GM12801 (cell line): Measurements from ENCODE around the gene ALDH16A1.

Experiments
- TF ChIP-seq, protein P1 (sequence below): IDR thresholded peaks from one replicate; pipeline ENCODE4 v1.5.1; 2011; ENCODE audit warnings: control low read depth; ENCODE audit not compliant: insufficient read length; ENCODE audit errors: extremely low read depth

The ALDH16A1 gene

GRCh38 chr19:49491030-49491803 lies 38.2 kb downstream of the ALDH16A1 start:
- TF ChIP-seq, protein P1, sequence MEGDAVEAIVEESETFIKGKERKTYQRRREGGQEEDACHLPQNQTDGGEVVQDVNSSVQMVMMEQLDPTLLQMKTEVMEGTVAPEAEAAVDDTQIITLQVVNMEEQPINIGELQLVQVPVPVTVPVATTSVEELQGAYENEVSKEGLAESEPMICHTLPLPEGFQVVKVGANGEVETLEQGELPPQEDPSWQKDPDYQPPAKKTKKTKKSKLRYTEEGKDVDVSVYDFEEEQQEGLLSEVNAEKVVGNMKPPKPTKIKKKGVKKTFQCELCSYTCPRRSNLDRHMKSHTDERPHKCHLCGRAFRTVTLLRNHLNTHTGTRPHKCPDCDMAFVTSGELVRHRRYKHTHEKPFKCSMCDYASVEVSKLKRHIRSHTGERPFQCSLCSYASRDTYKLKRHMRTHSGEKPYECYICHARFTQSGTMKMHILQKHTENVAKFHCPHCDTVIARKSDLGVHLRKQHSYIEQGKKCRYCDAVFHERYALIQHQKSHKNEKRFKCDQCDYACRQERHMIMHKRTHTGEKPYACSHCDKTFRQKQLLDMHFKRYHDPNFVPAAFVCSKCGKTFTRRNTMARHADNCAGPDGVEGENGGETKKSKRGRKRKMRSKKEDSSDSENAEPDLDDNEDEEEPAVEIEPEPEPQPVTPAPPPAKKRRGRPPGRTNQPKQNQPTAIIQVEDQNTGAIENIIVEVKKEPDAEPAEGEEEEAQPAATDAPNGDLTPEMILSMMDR: no peak

- TF ChIP-seq, protein P1: no peak
Observed at GRCh38 chr19:49491804-49492572, 39.0 kb downstream of the ALDH16A1 start.

GRCh38 chr19:49492573-49493405 lies 39.8 kb downstream of the ALDH16A1 start:
- TF ChIP-seq, protein P1: no peak

- TF ChIP-seq, protein P1: no peak
Observed at GRCh38 chr19:49496574-49497008, 43.6 kb downstream of the ALDH16A1 start.

DNA sequence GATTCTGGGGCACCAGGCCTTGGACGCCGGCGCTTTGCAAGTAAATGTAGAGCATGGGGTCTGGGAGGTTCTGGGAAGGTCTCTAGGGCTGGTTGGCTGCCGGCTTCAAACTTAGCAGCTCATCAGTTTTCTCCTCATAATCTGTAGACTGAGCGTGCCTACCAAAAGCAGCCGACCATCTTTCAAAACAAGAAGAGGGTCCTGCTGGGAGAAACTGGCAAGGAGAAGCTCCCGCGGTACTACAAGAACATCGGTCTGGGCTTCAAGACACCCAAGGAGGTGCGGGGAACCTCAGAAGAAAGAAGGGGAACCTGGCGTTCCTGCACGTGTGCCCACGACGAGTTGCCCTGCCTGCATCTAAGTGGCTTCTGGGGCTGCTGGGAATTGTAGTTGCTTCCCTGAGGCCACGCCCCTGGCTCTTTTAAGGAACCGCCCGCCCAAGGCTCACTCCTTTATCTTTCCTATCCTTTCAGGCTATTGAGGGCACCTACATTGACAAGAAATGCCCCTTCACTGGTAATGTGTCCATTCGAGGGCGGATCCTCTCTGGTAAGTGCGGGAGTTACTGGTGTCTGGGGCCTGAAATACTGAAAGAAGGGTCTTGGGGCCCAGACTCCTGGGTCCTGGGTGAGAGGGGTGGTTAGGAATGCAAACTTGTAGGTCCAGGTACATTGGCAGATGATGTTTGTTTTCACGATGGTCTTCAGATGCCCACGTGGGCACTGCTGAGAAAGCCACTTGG lies 44.2 kb downstream of the ALDH16A1 start:
- TF ChIP-seq, protein P1: no peak

GRCh38 chr19:49497789-49498103 lies 44.7 kb downstream of the ALDH16A1 start:
- TF ChIP-seq, protein P1: no peak

GRCh38 chr19:49498475-49498874 lies 45.5 kb downstream of the ALDH16A1 start:
- TF ChIP-seq, protein P1: no peak
